ENCODE results near the gene ATOX1. TPM values are rescaled to one million over a fixed set of nuclear protein-coding genes. Genes with fewer than 3 reads are reported as not detected.

The ATOX1 gene
- total and polyA plus RNA-seq, 10 of the 15 experiments (the other 5 are each of a cell fraction or from before 2014, with no cell fraction given): 130 to 642 (median 245) TPM

DNA sequence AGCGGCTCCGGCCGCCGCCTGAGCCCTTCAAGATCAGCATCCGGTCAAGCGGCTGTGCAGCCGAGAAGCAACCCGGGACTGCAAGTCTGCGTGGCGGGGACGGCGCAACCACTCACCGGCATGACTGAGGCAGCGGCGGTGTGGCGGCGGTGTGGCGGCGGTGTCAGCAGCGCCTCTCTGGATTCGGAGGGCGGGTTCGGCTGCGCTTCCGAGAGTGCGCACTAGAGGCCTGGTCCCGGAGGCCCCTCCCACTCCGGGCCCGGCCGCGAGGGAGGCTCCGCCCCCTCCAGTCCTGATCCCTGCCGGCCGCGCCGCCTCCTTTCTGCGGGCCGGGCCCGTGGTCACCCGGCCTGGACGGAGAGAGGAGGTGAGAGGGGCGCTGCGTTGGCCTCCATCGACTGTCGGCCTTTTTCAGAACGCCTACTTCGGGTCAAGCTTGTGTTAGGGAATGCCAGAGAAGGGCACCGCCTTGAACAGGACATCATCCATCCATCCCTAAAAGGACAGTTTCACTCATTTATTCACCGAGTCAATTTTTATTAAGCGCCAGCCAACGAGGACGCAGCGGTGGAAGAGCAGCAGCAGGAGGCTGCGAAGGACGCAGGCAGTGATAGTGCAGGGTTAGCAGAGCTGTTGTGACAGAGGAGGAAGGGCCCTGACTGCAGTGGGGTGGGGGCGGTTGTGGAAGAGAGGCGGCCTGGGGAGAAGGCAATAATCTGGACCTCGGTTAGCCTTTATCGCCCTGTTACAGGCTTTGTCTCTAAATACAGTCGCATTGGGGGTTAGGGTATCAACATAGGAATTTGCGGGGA is at the start of gene ATOX1 (continued):
- TF ChIP-seq LARP7 (IDR thresholded peaks at IDR 0.05): peak; percentile 38
- peak; percentile 48 for TF ChIP-seq IKZF1 (conservative IDR thresholded peaks at IDR 0.05)
- TF ChIP-seq TCF12 (IDR thresholded peaks at IDR 0.05; ENCODE audit: low read depth, low read length): 0 out of 2 replicates have a peak, but pooled peaks have one; percentile 40
- TF ChIP-seq POLR2AphosphoS2 (IDR thresholded peaks at IDR 0.05; ENCODE audit: low read depth, low read length): peak; percentile 92
- TF ChIP-seq CBFB (IDR thresholded peaks at IDR 0.05; ENCODE audit: low read depth): peak; percentile 49; the same call in 1 of the 2 replicates
- TF ChIP-seq PML (IDR thresholded peaks at IDR 0.05; ENCODE audit: low read length): 0 out of 2 replicates have a peak, but pooled peaks have one; percentile 70
- peak in 1 of 2 experiments; percentile 50; a peak in 2 of 4 replicates for TF ChIP-seq BHLHE40 (IDR thresholded peaks at IDR 0.05; ENCODE audit: borderline replicate concordance in 1 of 2, low read depth in 2 of 2, low read length in 1 of 2)
- peak; percentile 100 for TF ChIP-seq POLR2A (IDR thresholded peaks at IDR 0.05; ENCODE audit: low read depth, low read length)
- TF ChIP-seq SMAD1 (IDR thresholded peaks at IDR 0.05; ENCODE audit: low read depth, partially characterized antibody): peak; percentile 26
- TF ChIP-seq, protein P1, sequence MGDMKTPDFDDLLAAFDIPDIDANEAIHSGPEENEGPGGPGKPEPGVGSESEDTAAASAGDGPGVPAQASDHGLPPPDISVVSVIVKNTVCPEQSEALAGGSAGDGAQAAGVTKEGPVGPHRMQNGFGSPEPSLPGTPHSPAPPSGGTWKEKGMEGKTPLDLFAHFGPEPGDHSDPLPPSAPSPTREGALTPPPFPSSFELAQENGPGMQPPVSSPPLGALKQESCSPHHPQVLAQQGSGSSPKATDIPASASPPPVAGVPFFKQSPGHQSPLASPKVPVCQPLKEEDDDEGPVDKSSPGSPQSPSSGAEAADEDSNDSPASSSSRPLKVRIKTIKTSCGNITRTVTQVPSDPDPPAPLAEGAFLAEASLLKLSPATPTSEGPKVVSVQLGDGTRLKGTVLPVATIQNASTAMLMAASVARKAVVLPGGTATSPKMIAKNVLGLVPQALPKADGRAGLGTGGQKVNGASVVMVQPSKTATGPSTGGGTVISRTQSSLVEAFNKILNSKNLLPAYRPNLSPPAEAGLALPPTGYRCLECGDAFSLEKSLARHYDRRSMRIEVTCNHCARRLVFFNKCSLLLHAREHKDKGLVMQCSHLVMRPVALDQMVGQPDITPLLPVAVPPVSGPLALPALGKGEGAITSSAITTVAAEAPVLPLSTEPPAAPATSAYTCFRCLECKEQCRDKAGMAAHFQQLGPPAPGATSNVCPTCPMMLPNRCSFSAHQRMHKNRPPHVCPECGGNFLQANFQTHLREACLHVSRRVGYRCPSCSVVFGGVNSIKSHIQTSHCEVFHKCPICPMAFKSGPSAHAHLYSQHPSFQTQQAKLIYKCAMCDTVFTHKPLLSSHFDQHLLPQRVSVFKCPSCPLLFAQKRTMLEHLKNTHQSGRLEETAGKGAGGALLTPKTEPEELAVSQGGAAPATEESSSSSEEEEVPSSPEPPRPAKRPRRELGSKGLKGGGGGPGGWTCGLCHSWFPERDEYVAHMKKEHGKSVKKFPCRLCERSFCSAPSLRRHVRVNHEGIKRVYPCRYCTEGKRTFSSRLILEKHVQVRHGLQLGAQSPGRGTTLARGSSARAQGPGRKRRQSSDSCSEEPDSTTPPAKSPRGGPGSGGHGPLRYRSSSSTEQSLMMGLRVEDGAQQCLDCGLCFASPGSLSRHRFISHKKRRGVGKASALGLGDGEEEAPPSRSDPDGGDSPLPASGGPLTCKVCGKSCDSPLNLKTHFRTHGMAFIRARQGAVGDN (IDR thresholded peaks at IDR 0.05): peak; percentile 70; the same call in 1 of the 2 replicates
- TF ChIP-seq MXI1 (IDR thresholded peaks at IDR 0.05; ENCODE audit: low read depth, low read length): peak; percentile 80; the same call in 1 of the 2 replicates
- TF ChIP-seq, protein P2, sequence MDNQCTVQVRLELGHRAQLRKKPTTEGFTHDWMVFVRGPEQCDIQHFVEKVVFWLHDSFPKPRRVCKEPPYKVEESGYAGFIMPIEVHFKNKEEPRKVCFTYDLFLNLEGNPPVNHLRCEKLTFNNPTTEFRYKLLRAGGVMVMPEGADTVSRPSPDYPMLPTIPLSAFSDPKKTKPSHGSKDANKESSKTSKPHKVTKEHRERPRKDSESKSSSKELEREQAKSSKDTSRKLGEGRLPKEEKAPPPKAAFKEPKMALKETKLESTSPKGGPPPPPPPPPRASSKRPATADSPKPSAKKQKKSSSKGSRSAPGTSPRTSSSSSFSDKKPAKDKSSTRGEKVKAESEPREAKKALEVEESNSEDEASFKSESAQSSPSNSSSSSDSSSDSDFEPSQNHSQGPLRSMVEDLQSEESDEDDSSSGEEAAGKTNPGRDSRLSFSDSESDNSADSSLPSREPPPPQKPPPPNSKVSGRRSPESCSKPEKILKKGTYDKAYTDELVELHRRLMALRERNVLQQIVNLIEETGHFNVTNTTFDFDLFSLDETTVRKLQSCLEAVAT (IDR thresholded peaks at IDR 0.05): 0 out of 2 replicates have a peak, but pooled peaks have one; percentile 13
- TF ChIP-seq, protein P3, sequence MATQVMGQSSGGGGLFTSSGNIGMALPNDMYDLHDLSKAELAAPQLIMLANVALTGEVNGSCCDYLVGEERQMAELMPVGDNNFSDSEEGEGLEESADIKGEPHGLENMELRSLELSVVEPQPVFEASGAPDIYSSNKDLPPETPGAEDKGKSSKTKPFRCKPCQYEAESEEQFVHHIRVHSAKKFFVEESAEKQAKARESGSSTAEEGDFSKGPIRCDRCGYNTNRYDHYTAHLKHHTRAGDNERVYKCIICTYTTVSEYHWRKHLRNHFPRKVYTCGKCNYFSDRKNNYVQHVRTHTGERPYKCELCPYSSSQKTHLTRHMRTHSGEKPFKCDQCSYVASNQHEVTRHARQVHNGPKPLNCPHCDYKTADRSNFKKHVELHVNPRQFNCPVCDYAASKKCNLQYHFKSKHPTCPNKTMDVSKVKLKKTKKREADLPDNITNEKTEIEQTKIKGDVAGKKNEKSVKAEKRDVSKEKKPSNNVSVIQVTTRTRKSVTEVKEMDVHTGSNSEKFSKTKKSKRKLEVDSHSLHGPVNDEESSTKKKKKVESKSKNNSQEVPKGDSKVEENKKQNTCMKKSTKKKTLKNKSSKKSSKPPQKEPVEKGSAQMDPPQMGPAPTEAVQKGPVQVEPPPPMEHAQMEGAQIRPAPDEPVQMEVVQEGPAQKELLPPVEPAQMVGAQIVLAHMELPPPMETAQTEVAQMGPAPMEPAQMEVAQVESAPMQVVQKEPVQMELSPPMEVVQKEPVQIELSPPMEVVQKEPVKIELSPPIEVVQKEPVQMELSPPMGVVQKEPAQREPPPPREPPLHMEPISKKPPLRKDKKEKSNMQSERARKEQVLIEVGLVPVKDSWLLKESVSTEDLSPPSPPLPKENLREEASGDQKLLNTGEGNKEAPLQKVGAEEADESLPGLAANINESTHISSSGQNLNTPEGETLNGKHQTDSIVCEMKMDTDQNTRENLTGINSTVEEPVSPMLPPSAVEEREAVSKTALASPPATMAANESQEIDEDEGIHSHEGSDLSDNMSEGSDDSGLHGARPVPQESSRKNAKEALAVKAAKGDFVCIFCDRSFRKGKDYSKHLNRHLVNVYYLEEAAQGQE (IDR thresholded peaks at IDR 0.05; ENCODE audit: low read depth, low read length): 0 out of 2 replicates have a peak, but pooled peaks have one; percentile 31
- TF ChIP-seq, protein P4, sequence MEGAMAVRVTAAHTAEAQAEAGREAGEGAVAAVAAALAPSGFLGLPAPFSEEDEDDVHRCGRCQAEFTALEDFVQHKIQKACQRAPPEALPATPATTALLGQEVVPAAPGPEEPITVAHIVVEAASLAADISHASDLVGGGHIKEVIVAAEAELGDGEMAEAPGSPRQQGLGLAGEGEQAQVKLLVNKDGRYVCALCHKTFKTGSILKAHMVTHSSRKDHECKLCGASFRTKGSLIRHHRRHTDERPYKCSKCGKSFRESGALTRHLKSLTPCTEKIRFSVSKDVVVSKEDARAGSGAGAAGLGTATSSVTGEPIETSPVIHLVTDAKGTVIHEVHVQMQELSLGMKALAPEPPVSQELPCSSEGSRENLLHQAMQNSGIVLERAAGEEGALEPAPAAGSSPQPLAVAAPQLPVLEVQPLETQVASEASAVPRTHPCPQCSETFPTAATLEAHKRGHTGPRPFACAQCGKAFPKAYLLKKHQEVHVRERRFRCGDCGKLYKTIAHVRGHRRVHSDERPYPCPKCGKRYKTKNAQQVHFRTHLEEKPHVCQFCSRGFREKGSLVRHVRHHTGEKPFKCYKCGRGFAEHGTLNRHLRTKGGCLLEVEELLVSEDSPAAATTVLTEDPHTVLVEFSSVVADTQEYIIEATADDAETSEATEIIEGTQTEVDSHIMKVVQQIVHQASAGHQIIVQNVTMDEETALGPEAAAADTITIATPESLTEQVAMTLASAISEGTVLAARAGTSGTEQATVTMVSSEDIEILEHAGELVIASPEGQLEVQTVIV (IDR thresholded peaks at IDR 0.05; ENCODE audit: borderline replicate concordance, partially characterized antibody): peak; percentile 48
- peak; percentile 78; the same call in 2 of the 3 replicates for TF ChIP-seq POU2F2 (IDR thresholded peaks at IDR 0.05; ENCODE audit: borderline replicate concordance, low read depth, low read length)
